NCI-H187 treated with DMSO at 0.1 percent for 48 hours (cell line): Measurements from ENCODE around the gene NXPH3.

Source experiments
- DNase-seq: peaks from one replicate; lab custom pipeline; 2025; lab: John Stamatoyannopoulos, UW

NXPH3 gene

GRCh38 chr17:49592263-49592662 is 16.6 kb downstream of the NXPH3 start:
- DNase-seq, result no peak

DNA sequence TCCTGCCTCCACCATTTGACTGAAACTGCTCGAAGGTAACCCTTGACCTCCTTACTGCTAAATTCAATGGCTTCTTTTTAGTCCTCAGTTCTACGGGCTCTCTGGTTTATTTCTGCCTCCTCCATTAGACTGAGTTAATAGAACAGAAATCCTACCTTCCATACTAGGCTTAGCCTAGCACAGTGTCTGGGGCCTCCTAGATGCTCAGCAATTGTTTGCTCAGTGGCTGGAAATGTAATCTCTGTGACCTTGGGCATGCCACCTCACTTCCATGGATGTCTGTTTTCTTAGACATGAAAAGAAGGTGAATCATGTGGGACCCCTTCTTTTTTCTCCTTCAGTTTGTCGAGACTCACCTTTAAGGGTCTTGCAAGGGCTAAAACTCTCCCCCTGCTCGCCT is 19.7 kb downstream of the NXPH3 start:
- no peak for DNase-seq

GRCh38 chr17:49595980-49596379 is 20.3 kb downstream of the NXPH3 start:
- DNase-seq, result no peak

GRCh38 chr17:49596613-49597244 is 21.1 kb downstream of the NXPH3 start:
- no peak for DNase-seq

DNA sequence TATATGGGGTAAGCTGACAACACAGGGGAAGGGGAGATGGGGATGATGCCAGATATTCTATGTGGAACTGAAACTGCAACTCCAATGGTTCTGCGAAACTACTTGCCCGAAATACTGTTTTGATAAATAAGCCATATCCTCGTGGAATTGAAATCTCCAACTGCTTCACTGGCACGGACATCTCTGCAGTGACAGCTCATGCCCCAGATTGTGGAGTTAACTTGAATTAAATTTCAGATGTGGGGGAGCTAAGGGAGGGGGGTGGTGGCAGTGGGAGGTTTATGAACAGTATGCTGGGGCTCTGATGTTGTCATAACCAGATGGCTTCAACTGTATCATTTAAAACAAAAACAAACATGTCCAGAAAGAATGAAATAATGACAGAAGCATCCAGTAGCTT is 21.8 kb downstream of the NXPH3 start:
- no peak for DNase-seq

DNA sequence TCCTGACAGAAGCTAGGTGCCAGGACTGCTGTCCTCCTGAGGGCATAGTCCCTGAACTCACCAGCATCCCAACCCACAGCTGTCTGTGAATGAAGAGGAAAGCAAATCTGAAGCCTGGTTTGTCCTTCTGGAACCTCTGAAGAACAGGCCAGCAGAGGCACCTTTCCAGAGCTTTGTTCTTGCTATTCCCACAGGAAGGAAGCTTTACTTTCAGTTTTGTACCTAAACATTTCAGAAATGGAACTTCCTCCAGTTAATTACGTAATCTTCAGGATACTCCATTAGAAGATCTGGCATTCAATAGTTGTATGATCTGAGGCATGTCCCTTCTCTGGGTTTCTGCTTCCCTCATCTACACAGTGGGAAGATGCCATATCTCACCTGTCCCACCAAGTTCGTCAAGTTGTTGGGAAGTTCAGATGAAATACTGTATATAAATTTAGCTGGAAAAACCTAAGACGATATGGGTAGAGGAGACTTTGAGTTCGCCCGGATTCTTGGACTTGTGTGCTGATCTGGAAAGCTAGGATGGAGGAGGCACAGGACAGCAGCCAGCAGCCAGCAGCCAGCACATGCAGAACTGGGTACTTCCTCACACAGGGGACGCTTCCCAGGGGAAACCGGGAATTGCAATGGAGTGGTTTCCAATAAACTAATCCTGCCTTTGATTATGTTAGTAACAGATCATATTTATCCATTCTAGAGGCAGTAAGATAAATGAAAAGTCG is 22.4 kb downstream of the NXPH3 start:
- no peak for DNase-seq

DNA sequence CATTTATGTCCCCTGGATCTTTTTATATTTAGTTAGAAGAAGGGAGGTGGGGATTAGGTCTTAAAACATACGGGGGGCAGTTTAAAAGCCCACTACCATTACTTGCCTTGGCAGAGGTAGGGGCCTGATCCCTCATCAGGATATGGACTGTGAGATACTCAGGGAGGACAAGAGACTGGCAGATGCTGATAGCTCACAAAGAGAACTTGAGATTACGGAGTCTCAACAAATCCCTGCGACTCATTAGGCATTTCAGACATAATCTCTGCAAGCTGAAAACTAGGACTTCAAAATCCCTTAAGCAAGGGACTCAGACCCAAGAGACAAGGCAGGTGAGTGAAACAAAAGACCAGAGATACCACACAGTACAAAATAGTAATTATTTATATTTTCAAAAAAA is 23.2 kb downstream of the NXPH3 start:
- no peak for DNase-seq

DNA sequence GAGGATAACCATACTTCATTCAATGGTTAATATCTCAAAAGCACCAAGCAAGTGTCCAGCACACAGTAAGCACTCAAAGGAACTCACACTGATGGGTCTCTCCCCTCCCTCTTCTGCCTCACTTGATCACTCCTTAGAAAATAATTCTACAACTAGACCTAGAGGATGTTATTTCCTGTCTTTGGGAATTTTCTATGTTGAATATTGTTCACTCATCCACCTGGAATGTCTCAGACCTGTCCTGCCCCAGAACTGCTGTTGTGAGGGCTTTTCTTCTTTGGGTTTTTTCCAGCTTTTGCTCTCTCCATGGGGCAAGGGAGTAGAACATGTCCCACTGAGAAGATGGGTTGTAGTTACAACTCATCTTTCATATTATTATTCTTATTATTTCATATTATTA is 25.3 kb downstream of the NXPH3 start:
- DNase-seq, result no peak

GRCh38 chr17:49602783-49603182 is 27.1 kb downstream of the NXPH3 start:
- no peak for DNase-seq

DNA sequence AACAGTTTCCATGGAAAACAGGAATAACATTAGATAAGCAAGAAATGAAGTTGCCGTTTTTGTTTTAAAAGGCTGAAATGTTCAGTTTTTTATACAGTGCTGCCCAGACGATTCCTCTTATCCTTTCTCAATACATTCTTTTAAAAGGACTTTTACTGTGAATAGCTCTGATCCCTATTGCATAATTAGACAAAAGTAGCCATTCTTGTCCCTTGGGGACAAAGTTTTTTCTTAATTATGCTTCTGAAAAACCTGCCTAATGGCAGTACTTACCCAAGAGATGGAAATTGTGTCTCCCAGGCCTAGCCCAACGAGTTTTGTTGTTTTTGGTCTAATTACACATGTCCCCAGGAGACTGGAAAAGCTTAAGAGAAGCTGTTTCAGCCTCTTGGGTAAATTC is 27.6 kb downstream of the NXPH3 start:
- DNase-seq, result no peak

GRCh38 chr17:49603720-49604119 is 28.0 kb downstream of the NXPH3 start:
- DNase-seq, result no peak

DNA sequence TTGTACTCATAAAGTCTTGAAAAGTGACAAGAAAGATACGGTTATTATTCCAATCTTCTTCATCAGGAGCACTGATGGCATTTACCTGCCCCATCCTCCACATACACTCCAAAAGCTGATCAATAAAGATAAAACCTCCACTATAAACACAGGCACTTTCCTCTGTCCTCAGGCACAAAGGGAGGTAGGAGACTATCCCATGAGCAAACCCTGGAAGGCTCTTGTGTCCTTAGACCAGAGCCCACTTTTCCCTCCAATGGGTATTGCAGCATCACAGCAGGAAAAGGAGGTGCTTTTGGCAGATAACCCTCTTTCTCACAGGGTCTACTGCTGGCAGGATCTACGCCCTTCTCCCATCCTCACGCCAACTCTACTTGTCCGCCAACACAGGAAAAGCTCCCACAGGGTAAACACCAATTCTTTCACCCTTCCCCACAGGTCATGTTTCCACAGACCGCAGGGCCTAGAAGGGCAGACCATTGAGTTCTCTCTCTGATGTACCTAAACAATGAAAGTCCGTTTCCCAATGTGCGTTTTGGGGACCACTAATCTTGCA is 28.7 kb downstream of the NXPH3 start:
- DNase-seq, result no peak

DNA sequence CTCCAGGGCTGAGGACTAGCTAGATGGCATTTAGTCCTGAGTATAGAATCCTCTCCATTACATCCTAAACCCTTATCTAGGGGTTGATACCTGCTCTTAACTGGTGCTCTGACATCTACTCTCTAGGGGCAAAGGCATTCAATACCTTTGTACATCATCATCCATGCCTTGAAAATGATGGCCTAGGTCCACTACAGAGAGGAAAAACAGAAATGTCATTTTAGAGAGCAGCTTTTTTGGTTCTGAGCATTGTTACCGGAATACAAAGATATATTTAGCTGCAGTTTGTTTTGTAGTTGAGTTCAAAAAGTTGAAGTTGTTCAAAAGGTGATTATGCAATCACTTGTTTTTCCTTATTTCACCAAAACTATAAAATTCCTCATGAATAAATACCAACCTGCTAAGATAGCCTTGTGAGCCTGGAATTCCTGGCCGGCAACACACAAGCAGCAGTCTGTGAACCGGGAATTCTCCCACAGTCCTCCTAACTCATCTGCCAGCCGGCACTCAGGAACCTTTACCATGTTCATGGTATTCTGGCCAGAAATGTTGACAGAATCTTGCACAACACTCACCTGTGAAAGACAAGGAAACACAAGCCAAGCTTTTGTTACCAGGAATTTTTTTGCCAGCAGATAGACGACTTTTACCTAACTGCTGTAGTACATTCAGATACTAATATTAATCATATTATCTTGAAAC is 35.4 kb downstream of the NXPH3 start:
- DNase-seq, result no peak

- no peak for DNase-seq
Measured at GRCh38 chr17:49612726-49613125, 37.1 kb downstream of the NXPH3 start.

- DNase-seq, result no peak
Measured at GRCh38 chr17:49613182-49613800, 37.6 kb downstream of the NXPH3 start.

DNA sequence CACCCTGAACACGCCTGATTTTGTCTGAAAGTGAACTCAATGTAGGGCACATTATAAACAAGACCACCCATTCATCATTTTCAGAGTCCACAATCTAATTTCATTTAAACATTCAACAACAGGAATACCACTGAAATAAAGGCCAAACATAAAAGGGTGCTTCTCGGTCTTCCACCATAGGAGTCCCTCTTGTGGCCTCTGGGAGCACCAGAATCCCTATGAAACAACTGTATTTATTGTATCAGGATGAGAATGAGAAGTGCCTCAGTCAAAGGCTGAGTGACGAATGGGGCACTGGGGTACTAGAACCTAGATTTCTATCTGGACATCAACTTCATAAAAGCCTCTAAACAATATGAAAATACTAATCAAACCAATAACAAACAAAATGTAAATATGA is 40.4 kb downstream of the NXPH3 start:
- DNase-seq, result no peak

GRCh38 chr17:49616601-49617131 is 41.0 kb downstream of the NXPH3 start:
- no peak for DNase-seq

DNA sequence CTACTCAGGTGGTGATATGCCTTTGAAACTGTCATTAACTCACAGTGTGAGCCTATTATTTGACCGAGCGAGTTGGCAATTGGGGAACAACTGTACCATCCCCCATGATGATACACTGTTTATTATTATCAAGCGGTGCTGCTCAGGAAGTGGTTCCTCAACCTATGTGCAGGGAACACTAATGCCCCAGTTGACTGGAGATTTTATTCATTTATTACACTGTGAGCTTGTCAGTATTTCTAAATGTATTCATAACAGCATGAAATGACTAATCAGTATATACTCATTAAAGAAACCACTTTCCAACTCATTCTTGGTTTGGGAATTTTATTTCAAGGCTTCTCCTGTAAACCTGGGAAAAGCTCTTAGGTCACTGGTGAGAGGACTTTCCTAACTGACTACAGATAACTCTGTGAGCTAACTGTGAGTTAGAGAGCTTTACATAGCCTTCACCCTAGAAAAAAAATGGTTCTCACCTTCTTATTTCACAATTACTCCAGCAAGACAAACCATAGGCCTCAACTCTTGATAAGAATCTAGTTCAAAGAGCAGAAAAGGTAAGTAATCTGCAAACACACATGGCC is 42.4 kb downstream of the NXPH3 start:
- no peak for DNase-seq

DNA sequence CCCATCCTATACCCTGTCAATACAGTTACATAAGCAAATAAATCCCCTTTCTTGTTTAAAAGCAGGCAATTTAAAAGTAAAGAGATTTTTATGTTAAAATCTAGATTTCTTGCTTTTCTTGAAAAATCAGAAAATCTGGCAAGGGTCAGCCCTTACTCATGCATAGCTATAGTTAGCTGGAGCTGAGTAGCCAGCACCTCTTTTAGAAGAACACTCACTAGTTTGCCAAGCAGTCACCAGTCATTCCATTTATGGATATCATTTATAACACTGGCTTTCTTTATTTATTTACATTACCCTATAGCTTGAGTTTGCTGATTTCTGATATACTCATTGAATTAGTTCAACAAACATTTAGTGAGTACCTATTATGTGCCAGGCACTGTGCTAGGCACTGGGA is 45.7 kb downstream of the NXPH3 start:
- DNase-seq, result no peak

DNA sequence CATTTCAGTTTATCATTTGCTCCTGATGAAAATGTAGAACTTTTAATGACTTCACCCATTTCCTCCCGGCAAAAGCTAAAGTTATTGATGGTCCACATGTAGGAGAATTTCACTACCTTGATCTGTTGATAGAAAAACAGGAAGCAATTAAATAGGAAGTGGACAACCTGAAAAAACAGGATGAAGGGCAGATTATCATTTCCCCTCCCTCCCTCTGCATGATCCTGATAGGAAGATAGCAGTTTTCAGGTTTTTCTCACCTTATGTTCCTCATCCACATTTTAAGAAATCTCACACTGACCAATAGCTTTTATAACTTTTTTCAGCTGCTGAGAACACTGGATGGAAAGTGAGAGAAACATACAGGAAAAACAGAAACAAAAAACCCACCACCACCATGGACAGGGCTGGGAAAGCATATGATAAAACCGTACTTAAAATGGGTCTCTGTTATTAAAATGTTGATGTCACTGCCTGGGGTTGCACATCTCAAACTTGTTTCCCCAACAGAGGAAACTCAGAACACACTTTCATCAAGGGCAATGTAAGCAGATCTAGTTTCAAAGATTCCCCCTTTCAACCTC is 46.4 kb downstream of the NXPH3 start:
- no peak for DNase-seq

DNA sequence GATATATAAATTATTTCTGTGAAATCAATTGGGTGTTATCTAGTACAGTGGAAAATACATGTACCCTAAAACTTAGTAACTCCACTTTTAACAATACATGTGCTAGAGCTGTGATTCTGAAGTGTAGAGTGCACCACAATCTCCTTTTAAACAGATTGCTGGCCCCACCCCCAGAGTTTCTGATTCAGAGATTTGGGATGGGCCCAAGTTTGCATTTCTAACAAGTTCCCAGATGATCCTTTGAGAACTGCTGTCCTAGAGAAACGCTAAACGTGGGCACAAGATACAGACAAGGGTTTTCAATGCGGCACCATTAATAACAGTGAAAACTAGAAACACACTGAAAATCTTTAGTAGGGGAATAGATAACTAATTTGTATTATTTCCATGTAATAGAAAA is 49.2 kb downstream of the NXPH3 start:
- no peak for DNase-seq

GRCh38 chr17:49629447-49629846 is 53.8 kb downstream of the NXPH3 start:
- no peak for DNase-seq
